Chondrocyte (in vitro differentiated cells): ENCODE results near the gene ARID3C. TPM values are rescaled to one million over a fixed set of nuclear protein-coding genes. Genes with fewer than 3 reads are reported as not detected.

Experiments
- DNase-seq: peaks from one replicate; pipeline ENCODE4 v3.0.0; 2021; ENCODE audit warnings: mixed read lengths, low spot score
- H3K27ac Mint-ChIP-seq: one replicate; pipeline ENCODE4 v1.8.0; 2021; ENCODE audit warnings: mild to moderate bottlenecking, moderate library complexity, mixed read lengths; ENCODE audit not compliant: unreplicated experiment
- H3K27me3 Mint-ChIP-seq: 2 replicates; pipeline ENCODE4 v1.8.0; 2021; ENCODE audit warnings: low read depth, mixed read lengths
- H3K36me3 Mint-ChIP-seq: 2 replicates; pipeline ENCODE4 v1.8.0; 2021; ENCODE audit warnings: low read depth, mixed read lengths
- H3K4me1 Mint-ChIP-seq: 2 replicates; pipeline ENCODE4 v1.8.0; 2021; ENCODE audit warnings: low read depth, mild to moderate bottlenecking, mixed read lengths
- H3K4me3 Mint-ChIP-seq: one replicate; pipeline ENCODE4 v1.8.0; 2021; ENCODE audit warnings: mild to moderate bottlenecking, moderate library complexity, mixed read lengths; ENCODE audit not compliant: unreplicated experiment
- H3K9me3 Mint-ChIP-seq: 2 replicates; pipeline ENCODE4 v1.8.0; 2021; ENCODE audit warnings: low read depth, mixed read lengths
- total RNA-seq: library from RNA; stranded (reverse); gene quantifications from 3 replicates; pipeline ENCODE4 v1.2.1, GENCODE V29; 2021
- TF ChIP-seq, protein P1 (sequence below): fragments of 200-600 bp; sonication (generic); IDR thresholded peaks from 2 replicates; pipeline ENCODE4 v1.5.0; 2021; ENCODE audit warnings: antibody characterized with exemption, mild to moderate bottlenecking, moderate library complexity

Gene ARID3C
- total RNA-seq, 1 donor from 2014 or later: 0.20 TPM

DNA sequence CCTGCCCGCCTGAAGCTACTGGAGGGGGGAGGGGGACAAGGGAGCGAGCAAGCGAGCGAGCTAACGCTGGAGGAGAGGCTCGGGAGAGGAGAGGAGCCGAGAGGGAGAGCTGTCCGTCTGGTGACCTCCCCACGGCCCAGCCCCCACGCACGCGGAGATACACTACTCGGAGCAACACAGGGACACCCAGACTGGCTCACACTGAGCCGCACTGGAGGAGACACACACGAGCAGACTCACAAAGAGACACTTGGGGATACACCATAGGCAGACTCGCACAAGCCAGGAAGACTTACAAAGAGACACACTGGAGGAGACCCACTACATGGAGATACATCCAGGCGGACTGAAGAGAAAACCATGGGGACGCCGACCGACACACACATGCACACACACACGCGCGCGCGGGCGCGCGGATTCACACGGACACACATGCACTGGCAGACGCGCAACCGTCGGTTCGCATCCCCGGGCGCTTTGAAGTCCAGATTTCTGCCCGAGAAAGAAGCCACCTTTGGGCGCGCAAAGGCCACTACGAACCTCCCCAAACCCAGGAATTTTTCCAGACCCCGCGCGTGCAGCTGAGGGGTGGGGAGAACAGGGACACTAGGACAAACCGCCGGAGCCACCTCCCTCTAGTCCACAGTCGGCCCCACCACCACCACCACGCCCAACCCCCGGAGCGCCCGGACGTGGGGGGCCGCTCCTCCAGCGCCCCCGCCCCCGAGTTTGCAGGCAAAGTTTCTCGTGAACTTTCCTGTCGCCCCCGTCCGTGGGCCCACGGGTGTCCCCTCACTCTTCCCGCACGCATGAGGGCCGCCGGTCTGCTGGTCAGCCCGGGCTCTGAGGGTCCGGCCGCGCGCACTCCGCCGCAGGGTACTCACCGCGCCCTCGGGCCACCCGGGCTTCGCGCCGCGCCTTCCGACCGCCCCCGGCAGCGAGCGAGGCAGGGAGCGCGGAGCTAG is 39.9 kb downstream of the ARID3C start:
- TF ChIP-seq, protein P1, sequence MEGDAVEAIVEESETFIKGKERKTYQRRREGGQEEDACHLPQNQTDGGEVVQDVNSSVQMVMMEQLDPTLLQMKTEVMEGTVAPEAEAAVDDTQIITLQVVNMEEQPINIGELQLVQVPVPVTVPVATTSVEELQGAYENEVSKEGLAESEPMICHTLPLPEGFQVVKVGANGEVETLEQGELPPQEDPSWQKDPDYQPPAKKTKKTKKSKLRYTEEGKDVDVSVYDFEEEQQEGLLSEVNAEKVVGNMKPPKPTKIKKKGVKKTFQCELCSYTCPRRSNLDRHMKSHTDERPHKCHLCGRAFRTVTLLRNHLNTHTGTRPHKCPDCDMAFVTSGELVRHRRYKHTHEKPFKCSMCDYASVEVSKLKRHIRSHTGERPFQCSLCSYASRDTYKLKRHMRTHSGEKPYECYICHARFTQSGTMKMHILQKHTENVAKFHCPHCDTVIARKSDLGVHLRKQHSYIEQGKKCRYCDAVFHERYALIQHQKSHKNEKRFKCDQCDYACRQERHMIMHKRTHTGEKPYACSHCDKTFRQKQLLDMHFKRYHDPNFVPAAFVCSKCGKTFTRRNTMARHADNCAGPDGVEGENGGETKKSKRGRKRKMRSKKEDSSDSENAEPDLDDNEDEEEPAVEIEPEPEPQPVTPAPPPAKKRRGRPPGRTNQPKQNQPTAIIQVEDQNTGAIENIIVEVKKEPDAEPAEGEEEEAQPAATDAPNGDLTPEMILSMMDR: no peak
- peak overlapping the region; percentile 65 for H3K4me3 Mint-ChIP-seq
- DNase-seq: no peak
- H3K9me3 Mint-ChIP-seq: no peaks in the 10 kb centered on the region
- H3K36me3 Mint-ChIP-seq: no peaks in the 10 kb centered on the region
- no peak overlapping the region for H3K27ac Mint-ChIP-seq
- peaks cover 16% of the 10 kb centered on the region for H3K4me1 Mint-ChIP-seq
- peaks cover 71% of the 10 kb centered on the region for H3K27me3 Mint-ChIP-seq

DNA sequence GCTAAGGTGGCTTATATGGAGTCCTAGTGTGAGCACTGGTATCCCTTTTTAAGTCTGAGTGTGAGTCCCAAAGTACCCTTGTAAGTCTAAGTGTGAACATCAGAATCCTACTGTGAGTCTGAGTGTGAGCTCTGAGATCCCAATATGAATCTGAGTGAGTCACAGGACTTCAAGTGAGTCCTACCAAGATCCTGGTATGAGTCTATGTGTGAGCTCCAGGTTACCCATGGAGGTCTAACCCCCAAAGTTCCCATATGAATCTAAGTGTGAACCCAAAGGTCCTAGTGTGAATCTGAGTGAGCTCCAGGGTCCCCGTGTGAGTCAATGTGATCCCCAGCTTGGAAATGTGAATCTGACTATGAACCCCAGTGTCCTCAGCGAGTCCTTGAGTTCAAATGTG is 41.6 kb downstream of the ARID3C start:
- no peak for DNase-seq
- Mint-ChIP-seq H3K4me1 (peaks cover 16% of the 10 kb centered on the region), H3K4me3 (no peak overlapping the region), H3K9me3 (no peaks in the 10 kb centered on the region), H3K36me3 (no peaks in the 10 kb centered on the region), H3K27me3 (peaks cover 66% of the 10 kb centered on the region), H3K27ac (no peak overlapping the region)
- TF ChIP-seq, protein P1: no peak

DNA sequence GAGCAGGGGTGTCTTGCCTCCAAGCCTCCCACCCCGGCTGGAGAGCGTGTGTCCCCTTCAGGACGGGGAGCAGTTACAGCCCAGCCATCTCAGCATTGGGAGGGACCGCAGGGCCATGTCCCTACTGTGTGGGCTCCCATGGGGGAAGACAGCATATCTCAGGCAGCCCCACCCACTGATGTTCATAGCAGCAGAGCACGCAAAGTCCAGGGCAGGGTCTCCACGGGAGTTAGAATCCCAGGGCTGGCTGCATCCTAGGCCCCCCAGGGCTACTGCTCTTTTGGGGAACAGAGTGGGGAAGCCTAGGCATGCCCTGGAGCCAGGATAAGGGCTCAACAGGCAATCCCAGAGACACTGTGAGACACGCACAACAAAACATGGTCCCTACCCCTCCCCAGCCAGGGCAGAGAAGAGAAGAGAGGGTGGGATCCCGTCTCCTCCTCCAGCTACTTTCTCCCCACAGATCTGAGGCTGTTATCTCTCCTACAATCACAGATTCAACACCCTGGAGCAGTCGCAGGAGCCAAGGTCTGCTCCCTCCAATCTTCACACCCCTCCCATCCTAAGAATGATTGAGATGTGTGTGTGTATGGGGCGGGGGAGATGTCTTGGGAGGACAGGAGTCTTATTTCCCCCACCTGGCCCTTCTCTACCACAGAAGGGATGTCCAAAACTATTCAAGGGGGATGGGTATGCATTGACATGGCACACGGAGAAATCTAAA is 42.8 kb downstream of the ARID3C start:
- no peak for DNase-seq
- Mint-ChIP-seq H3K27ac (no peak overlapping the region), H3K27me3 (peaks cover 64% of the 10 kb centered on the region), H3K4me3 (no peak overlapping the region), H3K4me1 (peaks cover 16% of the 10 kb centered on the region), H3K36me3 (no peaks in the 10 kb centered on the region), H3K9me3 (no peaks in the 10 kb centered on the region)
- TF ChIP-seq, protein P1: no peak

DNA sequence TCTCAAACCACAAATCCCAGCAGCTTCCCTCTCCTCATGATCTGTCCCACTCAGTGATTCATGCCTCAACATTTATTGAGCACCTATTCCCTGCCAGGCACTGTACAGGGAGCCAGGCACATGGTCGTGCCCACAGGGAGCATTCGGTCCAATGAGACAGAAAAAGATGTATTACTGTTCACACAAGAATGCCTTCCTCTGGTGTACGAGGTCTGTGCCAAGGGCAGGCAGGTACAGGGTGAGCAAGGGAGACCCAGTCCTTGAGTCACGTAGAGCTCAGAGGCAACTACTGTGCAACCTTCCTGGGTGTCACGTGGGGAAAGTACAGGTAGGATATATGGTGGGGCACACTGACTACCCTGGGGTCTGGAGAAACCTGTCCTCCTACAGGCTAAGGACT is 43.9 kb downstream of the ARID3C start:
- Mint-ChIP-seq H3K36me3 (no peaks in the 10 kb centered on the region), H3K27me3 (peaks cover 73% of the 10 kb centered on the region), H3K9me3 (no peaks in the 10 kb centered on the region), H3K27ac (no peak overlapping the region), H3K4me1 (peaks cover 10% of the 10 kb centered on the region), H3K4me3 (no peak overlapping the region)
- TF ChIP-seq, protein P1: no peak
- DNase-seq: no peak

DNA sequence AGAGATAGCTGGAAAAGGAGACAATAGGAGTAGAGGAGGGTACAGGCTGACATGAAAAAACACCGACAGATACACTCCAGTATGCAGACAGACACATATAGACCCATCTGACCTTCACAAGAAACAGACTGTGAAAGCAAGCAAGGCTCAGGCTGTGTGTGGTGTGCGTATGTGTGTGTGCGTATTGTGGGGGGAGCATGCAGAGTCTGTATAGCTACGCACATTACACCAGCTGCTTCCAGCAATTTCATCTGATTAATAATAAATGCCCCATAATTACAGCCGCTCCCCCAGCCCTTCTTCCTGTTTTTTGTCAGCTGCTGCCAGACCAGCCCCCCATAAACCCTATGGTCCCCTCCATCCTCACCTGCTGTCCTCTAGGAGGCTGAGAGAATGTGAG is 46.1 kb downstream of the ARID3C start:
- H3K4me1 Mint-ChIP-seq: no peaks in the 10 kb centered on the region
- TF ChIP-seq, protein P1: no peak
- no peaks in the 10 kb centered on the region for H3K36me3 Mint-ChIP-seq
- peaks cover 67% of the 10 kb centered on the region for H3K27me3 Mint-ChIP-seq
- no peak for DNase-seq
- no peaks in the 10 kb centered on the region for H3K9me3 Mint-ChIP-seq
- no peak overlapping the region for H3K4me3 Mint-ChIP-seq
- H3K27ac Mint-ChIP-seq: no peak overlapping the region
